ENCODE data around the gene CHRNA3.

The CHRNA3 gene

DNA sequence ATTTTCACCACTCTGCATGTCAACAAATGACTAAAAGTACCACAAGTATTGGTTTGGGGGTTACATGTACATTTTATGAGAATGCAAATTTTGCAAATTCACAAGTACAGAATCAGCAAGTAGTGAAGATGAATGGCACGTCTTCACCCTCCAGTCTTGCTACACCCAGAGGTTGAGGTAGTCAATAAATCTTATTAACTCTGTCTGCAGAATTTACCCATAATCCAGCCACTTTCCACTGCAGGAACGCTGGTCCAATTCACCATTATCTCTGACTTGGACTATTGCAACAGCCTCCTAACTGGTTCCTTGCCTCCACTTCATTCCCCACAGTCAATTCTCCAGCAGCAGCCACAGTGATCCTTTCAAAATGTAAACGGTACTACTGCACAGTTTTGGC, 70.0 kb downstream of the CHRNA3 start:
- no peak for DNase-seq

DNA sequence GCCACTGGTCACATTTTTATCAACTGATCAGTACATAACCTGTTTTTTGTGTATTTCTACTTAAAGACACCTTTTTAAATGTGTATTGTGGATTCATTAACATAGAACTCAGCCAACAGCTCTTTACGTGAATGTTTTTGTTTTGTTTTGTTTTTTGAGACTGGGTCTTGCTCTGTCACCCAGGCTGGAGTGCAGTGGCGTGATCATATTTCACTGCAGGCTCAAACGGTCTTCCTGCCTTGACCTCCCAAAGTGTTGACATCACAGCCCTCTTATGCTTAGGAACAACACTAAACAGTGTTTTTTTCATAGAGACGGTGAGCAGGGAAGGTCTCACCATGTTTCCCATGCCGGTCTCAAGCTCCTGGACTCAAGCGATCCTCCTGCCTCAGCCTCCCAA, 70.6 kb downstream of the CHRNA3 start:
- DNase-seq = no peak
